ENCODE measurements around the gene TIMM29.

Gene TIMM29

GRCh38 chr19:10966809-10967208, 38.2 kb downstream of the TIMM29 start:
- H3K27me3 ChIP-seq (ENCODE audit: control insufficient read depth, low read length), result no peaks in the 10 kb centered on the region
- peaks cover 89% of the 10 kb centered on the region for H3K4me1 ChIP-seq (ENCODE audit: control insufficient read depth, low read length)
- H3K27ac ChIP-seq (ENCODE audit: low read depth, low read length), result peak overlapping the region; percentile 98
- H3K79me2 ChIP-seq (ENCODE audit: control insufficient read depth, low read length), result peaks cover 99% of the 10 kb centered on the region
- H3K4me3 ChIP-seq (ENCODE audit: low read length), result peak overlapping the region; percentile 70
- no peaks in the 10 kb centered on the region for H4K20me1 ChIP-seq (ENCODE audit: control insufficient read depth, insufficient read depth, low read depth, low read length)
- H3K9me3 ChIP-seq (ENCODE audit: control insufficient read depth, insufficient read depth, low read length), result no peaks in the 10 kb centered on the region
- TF ChIP-seq CTCF (IDR thresholded peaks at IDR 0.05; ENCODE audit: low read depth, low read length, poor library complexity, severe bottlenecking), result no peak
- no peak for TF ChIP-seq EZH2phosphoT487 (IDR thresholded peaks at IDR 0.05; ENCODE audit: borderline replicate concordance, low read length)
- peaks cover 66% of the 10 kb centered on the region for H3K36me3 ChIP-seq (ENCODE audit: control insufficient read depth, low read length)
- H3K4me2 ChIP-seq (ENCODE audit: low read length), result peak overlapping the region; percentile 81
- no peaks in the 10 kb centered on the region for H3K9me2 ChIP-seq (replicated peaks; ENCODE audit: control insufficient read depth, low read length)
- peaks cover 48% of the 10 kb centered on the region for H3F3A ChIP-seq (ENCODE audit: control insufficient read depth, insufficient read depth)

DNA sequence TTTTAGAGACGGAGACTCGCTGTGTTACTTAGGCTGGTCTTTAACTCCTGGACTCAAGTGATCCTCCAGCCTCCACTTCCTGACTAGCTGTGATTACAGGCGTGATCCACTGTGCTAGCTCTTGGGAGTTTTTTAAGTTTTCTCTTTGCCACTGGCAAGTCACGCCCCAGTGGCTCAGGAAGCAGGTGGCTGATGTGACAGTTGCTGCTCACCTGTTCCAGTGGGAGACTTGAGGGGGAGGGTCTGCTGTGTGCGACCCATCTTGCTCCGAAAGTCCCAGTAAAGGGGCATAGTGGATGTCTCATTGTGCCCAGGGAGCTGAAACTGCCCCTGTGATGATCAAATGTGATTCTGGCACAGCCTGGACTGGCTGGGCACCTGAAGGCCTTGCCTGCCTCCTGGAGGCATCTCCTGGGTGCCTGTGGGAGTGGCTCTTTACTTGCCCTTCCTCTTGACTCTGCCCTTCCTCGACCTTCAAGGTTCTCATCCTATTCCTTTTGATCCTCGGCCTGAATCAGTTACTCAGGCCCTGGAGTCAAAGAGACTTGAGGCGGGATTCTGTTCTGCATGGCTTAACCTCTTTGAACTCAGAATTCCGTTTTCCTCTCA, 40.0 kb downstream of the TIMM29 start:
- H3K36me3 ChIP-seq (ENCODE audit: control insufficient read depth, low read length), result peaks cover 59% of the 10 kb centered on the region
- H3K79me2 ChIP-seq (ENCODE audit: control insufficient read depth, low read length), result peaks cover 98% of the 10 kb centered on the region
- TF ChIP-seq EZH2phosphoT487 (IDR thresholded peaks at IDR 0.05; ENCODE audit: borderline replicate concordance, low read length) (no peak), CTCF (IDR thresholded peaks at IDR 0.05; ENCODE audit: low read depth, low read length, poor library complexity, severe bottlenecking) (no peak)
- no peaks in the 10 kb centered on the region for H3K27me3 ChIP-seq (ENCODE audit: control insufficient read depth, low read length)
- peak overlapping the region; percentile 64 for H3K4me3 ChIP-seq (ENCODE audit: low read length)
- H3K27ac ChIP-seq (ENCODE audit: low read depth, low read length), result peak overlapping the region; percentile 98
- no peaks in the 10 kb centered on the region for H4K20me1 ChIP-seq (ENCODE audit: control insufficient read depth, insufficient read depth, low read depth, low read length)
- peaks cover 46% of the 10 kb centered on the region for H3F3A ChIP-seq (ENCODE audit: control insufficient read depth, insufficient read depth)
- H3K4me2 ChIP-seq (ENCODE audit: low read length), result peak overlapping the region; percentile 81
- H3K4me1 ChIP-seq (ENCODE audit: control insufficient read depth, low read length), result peaks cover 96% of the 10 kb centered on the region
- no peaks in the 10 kb centered on the region for H3K9me3 ChIP-seq (ENCODE audit: control insufficient read depth, insufficient read depth, low read length)
- H3K9me2 ChIP-seq (replicated peaks; ENCODE audit: control insufficient read depth, low read length), result no peaks in the 10 kb centered on the region

DNA sequence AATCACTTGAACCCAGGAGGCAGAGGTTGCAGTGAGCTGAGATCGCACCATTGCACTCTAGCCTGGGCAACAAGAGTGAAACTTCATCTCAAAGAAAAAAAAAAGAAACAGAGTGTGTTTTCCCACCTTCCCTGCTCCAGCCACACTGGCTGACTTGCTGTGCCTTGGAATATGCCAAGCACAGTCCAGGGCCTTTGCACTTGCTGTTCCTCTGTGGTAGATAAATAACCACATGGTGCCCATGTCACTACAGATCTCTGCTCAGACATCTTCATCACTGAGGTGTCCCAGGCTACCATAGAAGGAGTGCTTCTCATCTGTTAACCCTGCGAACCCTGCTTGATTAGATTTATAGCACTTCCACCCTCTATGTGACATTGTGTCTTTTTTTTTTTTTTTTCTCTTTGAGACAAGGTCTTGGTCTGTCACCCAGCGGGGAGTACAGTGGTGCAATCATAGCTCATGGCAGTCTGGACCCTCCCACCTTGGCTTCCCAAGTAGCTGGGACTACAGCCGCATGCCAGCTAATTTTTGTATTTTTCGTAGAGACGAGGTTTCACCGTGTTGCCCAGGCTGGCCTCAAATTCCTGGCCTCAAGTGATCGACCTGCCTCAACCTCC, 42.6 kb downstream of the TIMM29 start:
- peaks cover 41% of the 10 kb centered on the region for H3F3A ChIP-seq (ENCODE audit: control insufficient read depth, insufficient read depth)
- H4K20me1 ChIP-seq (ENCODE audit: control insufficient read depth, insufficient read depth, low read depth, low read length), result peaks cover 7% of the 10 kb centered on the region; the same call in 1 of the 2 replicates
- H3K4me2 ChIP-seq (ENCODE audit: low read length), result peak overlapping the region; percentile 81
- peak overlapping the region; percentile 98 for H3K27ac ChIP-seq (ENCODE audit: low read depth, low read length)
- H3K9me3 ChIP-seq (ENCODE audit: control insufficient read depth, insufficient read depth, low read length), result no peaks in the 10 kb centered on the region
- peaks cover 58% of the 10 kb centered on the region for H3K36me3 ChIP-seq (ENCODE audit: control insufficient read depth, low read length)
- peaks cover 95% of the 10 kb centered on the region for H3K4me1 ChIP-seq (ENCODE audit: control insufficient read depth, low read length)
- H3K27me3 ChIP-seq (ENCODE audit: control insufficient read depth, low read length), result no peaks in the 10 kb centered on the region
- TF ChIP-seq EZH2phosphoT487 (IDR thresholded peaks at IDR 0.05; ENCODE audit: borderline replicate concordance, low read length), result no peak
- TF ChIP-seq CTCF (IDR thresholded peaks at IDR 0.05; ENCODE audit: low read depth, low read length, poor library complexity, severe bottlenecking), result no peak
- H3K79me2 ChIP-seq (ENCODE audit: control insufficient read depth, low read length), result peaks cover 97% of the 10 kb centered on the region
- H3K9me2 ChIP-seq (replicated peaks; ENCODE audit: control insufficient read depth, low read length), result no peaks in the 10 kb centered on the region
- H3K4me3 ChIP-seq (ENCODE audit: low read length), result peak overlapping the region; percentile 26
